ENCODE results near the gene DACT1.

Gene DACT1

DNA sequence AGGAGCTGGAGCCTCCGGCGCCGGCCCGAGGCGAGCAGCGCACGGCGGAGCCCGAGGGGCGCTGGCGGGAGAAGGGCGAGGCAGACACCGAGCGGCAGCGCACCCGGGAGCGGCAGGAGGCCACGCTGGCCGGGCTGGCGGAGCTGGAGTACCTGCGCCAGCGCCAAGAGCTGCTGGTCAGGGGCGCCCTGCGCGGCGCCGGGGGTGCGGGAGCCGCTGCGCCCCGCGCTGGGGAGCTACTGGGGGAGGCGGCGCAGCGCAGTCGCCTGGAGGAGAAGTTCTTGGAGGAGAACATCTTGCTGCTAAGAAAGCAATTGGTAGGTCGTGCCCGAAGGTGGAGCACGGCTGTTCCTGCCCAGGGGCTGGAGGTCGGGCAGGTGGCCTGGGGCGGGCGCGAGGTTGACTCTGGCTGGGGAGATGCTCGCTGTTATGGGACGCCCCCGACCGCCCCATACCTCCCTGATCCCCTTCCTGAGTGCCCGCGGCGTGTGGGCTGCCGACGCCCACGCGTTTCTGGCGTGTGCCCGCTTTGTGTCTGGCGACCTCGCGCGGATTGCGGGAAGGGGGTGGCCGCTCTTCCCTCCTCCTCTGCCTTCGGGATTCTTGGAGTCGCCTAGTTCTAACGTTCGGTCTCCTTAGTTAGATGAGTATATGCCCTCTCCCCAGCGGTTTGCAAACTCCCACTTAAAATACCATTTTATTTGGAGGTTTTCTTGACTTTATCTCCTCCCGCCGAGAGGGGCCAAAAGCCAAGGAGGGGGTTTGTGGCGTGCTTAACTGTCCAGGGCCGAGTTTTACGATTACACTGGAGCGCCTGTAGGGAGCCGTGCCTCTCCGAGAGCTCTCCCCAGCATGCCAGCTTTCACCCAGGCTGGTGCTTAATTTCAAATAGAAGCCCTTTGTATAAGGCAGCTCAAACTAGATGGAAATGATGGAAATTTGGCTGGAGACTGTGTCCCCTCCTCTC, 752 bp downstream of the DACT1 start:
- DNase-seq = no peak

DNA sequence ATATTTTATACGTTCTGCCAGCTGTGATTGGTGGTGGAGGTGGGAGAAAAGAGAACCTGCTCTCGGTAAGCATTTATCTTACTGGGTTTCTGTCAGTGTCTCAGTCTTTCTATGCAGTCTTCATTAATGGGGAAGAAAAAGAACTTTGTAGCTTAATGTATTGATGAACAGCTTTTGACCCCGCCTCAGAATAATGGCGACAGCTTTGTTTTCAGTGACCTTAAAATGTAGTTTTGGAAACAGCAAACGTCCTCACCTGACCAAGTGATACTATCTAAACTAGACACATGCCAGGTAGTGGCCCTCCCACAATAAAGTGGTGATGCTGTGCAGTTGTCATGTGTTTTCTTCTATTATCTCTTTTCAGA, 1.4 kb downstream of the DACT1 start:
- DNase-seq = no peak

DNA sequence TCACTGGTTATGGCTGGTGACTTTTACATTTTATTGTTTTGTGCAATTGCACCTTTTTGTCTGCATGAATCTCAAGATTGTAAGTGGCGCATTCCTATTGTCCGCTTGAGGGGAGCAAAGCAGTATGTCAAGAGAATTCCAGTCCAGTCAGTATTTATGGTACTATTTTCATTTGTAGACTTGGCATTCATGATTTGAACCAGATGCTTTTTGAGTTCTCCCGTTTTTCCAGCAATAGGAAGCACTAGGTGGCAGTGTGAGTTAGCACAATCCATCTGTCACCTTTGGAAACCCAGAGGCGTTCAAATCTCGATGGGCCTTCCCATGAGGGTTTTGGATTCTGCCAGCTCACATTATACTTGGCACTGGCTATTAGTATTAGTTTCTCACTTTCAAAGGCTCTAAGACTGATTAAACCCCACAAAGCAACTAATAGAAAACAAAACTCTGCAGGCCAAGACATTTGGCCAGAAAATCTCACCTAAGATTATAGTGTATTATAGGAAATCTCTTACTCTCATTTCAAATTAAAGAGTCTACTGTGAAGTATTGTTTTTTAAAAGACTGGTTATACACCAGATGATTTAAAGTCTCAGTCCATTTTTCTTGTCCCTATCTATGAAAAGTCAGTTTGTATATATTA, 2.2 kb downstream of the DACT1 start:
- peak; percentile 51 for DNase-seq

DNA sequence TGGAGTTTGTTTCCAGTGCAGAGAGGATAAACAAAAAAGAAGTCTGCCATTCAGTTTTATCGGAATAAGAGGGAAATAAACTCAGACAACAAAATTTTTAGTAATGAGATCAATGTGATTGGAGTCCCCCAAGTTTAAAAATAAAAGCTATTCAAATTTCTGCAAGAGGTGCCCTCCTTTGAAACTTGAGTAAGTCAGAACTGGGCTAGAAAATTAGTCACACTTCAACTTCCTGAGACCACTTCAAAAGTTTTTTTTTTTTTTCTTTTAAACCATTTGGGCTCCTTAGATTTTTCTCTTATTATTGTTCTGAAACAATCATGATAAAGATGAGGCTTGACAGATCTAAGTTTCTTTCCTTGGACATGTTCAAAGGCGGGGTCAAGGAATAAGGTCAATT, 3.2 kb downstream of the DACT1 start:
- no peak for DNase-seq

DNA sequence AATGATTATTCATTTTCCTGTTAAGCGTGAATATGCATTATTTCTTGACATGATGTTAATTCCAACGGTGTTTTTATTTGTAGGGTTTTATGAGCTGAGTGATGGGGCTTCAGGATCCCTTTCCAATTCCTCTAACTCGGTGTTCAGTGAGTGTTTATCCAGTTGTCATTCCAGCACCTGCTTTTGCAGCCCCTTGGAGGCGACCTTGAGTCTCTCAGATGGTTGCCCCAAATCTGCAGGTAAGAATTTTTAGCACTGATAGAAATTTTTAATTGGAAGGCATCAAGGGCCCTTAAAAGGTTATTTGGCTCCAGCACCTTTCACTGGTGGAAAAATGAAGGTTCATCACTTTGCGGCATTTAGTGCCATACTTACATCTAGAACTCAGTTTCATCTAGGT, 3.7 kb downstream of the DACT1 start:
- no peak for DNase-seq

DNA sequence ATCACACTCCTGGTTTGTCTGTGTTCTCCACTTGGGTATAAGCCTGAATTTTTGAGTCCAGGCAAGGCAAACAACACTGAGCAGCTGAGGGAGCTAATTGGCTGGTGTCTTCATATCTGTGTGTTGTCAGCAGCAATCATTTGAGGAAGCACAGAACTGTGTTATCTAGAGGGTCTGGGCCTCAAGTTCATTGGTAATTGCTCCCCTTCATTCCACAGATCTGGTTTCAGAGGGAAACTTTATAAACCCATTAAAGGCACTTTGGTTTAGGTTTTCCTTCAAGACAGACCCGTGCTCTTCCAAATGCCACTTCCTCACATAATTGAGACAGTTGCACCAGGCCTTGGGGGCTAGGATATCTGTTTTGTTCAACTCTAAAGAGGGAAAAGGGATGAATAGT, 5.6 kb downstream of the DACT1 start:
- no peak for DNase-seq

DNA sequence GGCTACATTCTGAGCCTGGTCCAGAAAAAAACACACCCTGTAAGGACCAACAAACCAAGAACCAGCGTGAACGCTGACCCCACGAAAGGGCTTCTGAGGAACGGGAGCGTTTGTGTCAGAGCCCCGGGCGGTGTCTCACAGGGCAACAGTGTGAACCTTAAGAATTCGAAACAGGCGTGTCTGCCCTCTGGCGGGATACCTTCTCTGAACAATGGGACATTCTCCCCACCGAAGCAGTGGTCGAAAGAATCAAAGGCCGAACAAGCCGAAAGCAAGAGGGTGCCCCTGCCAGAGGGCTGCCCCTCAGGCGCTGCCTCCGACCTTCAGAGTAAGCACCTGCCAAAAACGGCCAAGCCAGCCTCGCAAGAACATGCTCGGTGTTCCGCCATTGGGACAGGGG, 7.9 kb downstream of the DACT1 start:
- DNase-seq = no peak

DNA sequence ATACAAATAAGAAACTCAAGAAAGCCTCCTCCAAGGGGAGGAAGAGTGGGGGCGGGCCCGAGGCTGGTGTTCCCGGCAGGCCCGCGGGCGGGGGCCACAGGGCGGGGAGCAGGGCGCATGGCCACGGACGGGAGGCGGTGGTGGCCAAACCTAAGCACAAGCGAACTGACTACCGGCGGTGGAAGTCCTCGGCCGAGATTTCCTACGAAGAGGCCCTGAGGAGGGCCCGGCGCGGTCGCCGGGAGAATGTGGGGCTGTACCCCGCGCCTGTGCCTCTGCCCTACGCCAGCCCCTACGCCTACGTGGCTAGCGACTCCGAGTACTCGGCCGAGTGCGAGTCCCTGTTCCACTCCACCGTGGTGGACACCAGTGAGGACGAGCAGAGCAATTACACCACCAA, 8.7 kb downstream of the DACT1 start:
- DNase-seq = no peak

DNA sequence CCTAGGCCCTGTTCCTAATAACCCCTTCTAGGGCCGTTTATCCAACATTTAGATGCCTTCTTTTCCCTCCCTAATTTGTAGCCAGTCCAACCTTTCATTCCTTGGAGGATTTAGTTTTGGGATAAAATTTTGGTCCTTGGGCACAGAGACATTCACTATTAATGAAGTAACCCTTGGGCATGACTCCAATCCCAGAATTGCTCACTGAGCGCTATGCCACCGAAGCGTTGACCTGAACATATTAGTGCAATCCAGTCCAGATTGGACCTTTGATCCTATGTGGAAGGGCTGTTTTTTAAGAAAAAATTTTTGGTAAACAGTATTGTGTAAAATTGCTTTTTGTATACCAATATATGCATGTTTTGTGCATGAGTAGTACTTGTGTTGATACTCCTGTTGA, 10.0 kb downstream of the DACT1 start:
- DNase-seq = no peak

DNA sequence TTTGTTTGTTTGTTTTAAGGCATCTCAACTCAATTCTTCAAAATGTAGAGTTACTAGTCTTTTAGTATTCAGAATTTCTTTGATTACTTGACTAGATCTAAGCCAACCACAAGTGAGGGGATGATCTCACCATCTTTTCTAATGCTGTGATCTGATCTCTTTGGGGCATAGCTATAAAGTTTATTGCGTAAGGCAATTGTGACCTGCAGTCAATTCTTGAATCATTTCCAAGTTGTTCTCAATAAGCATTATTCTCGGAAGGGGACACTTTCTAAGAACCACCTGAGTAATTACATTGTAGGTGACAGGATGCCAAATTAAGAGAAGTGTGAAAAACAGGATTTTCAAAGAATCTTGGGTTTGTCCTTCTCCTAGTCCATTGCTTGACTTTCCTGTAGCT, 13.1 kb downstream of the DACT1 start:
- DNase-seq = no peak

DNA sequence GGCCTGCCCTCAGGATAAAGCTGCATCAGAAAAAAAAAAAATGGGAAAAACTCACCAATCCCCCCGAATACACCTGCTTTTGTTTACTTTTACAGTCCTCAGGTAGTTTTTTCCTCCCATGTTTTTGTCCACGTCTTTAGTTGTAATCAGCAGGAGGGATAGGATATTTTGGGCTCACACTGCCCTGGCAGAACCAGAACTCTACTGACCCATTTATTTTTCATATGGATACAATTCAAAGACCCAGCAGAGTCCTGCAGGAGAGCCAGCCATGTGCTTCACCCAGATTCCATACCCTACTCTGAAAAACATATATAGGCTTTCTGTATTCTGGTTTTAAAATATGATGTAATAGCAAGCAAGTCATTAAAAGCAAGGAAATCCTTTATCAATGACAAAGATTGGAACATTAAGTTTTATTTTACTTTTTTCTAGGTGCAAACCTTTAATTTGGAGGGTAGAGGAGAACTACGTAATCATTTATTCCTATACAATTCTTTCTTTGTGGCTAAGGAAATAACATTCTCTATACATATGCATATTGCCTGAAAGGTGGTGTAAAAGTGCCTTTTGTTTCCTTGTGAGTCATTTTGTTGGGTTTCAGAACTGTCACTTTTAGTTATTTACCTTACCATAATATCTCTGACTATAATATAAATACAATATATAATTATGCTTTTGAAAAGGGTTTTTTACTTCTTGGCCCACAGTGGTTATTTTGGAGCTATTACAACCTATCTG, 19.1 kb downstream of the DACT1 start:
- DNase-seq = no peak

DNA sequence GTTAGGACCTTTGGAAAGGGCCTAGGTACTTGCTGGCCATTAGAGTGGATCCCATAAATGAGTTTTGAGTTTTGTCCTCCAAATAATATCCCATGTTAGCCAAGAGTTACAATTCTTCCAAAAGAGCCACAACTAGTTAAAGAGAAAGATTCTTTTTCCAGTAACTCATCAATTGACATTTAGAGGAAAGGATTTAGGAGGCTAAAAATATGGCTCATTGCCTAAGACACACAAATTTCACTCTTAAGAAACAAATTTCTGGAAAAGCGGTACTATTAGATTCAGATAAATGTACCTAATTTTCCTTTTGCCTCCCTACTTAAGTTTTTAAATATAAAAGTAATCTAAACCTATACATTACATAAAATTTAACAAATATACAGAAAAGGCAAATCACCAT, 21.3 kb downstream of the DACT1 start:
- no peak for DNase-seq

DNA sequence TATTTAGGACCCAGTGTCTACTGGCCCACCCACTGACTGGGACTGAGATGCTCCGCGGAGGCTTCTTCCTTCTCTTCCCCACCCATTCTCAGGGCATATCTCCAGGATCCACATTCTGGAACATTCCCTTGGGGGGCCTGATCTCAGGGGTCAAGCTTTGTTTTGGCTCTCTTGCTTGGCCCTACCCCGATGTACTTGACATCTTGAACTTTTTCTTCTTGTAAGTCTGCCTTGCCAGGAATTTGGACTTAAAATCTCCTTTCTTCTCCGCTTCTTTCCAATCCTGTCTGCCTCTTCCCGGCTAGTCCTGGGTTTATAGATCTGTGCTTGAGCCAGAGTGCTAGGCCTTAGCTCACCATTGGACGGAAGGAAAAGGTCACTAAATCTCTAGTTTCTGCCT, 22.1 kb downstream of the DACT1 start:
- no peak for DNase-seq

DNA sequence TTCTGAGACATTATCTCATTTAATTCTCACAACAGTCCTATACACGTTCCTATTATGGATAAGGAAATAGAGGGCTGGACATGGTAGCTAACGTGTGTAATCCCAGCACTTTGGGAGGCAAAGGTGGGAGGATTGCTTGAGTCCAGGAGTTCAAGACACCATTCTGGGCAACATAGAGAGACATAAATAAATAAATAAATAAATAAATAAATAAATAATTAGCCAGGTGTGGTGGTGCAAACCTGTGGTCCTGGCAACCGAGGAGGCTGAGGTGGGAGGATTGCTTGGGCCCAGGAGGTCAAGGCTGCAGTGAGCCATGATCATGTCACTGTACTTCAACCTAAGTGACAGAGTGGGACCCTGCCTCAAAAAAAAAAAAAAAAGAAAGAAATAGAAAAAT, 22.6 kb downstream of the DACT1 start:
- no peak for DNase-seq

DNA sequence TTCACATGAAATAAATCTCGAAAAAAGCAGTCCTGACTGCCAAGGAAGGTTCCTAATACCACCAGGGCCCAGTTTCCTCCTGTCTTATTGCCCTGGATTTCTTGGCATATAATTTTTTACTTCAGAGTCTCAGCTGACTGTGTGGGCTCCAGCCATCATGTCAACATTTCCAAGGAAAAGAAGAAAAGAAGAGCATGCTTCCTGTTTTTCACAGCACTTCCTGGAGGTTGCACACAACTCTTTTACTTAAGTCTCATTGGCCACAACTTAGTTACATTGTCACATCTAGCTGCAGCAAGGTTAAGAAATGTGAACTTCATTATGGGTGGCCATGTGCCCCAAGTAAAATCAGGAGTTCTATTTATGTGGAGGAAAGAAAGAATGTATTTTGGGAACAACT, 24.3 kb downstream of the DACT1 start:
- DNase-seq = no peak

DNA sequence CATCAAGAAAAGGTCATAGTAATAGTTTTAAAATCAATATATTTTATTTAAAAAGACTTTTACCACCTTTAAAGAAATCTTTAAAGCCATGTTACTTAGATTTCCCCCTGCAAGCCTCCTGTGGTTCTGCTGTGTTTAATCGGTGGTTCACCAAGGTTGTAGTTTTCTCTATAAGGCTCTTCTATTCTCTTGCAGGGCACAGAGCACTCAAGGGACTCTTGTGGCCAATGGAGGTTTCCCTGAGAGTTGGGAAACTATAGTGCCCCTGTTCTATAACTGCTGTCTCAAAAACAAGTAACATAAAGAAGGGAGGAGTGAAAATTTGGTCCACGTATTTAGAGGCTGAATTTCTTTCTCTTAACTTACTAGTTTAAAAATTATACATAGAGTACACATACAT, 25.0 kb downstream of the DACT1 start:
- no peak for DNase-seq

DNA sequence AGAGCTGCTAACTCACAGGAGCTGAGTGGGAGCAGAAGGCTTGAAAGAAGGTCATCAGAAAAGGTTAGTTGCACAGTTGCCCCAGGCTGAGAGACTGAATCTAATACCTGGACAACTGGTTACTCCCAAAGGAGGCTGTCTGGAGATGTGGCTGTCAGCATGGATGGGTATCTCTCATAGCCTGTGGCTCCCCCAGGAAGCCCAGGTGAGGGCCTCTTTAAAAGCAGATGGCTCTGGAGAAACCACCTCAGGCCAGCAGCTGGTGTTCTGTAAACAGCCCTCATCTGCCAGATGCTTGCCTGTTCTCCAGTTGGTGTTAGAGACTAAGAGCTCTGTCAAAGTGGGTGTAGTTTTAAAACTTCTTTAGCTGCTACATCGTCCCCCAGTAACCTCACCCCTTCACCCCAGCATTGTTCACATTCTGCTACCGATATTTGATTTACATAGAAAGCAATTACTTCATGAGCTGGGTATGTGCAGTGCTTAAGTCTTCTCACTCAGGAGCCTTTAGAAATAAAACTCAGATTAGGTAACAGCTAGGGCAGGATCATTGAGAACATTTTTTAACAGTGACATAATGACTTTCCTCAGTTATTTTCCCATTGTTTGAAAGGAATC, 25.8 kb downstream of the DACT1 start:
- DNase-seq = peak; percentile 96

DNA sequence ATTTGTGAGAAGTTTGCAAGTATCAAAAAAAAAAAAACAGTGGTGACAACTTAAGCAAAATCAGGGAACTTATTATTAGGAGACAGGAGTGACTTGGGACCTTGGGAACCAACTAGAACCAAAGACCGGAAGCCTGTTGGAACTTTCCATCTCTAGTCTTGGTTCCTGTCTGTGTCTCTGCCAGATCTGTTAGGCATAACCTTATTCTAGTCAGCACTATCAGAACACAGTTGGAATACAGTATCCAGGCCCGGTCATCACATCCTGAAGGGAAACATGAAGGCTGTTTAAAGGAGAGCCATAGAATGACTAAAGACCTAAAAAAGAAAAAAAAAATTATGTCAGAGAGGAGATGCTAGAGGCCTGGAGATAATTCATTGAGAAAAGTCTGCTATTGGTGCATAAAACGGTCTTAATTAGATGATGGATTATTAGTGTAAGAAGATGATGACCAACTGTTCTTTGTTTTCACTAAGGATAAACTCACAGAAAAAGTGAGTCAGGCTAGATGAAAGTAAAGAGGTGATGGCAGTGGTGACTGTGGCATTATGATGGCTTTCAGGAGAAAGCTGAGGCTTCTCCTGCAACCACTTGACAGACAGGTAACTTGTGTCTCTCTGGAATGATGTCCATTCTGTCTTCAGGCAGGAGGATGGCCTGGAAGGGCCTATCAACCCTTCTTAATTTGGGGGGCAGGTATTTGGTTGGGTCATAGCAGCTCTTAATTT, 28.2 kb downstream of the DACT1 start:
- DNase-seq = no peak

DNA sequence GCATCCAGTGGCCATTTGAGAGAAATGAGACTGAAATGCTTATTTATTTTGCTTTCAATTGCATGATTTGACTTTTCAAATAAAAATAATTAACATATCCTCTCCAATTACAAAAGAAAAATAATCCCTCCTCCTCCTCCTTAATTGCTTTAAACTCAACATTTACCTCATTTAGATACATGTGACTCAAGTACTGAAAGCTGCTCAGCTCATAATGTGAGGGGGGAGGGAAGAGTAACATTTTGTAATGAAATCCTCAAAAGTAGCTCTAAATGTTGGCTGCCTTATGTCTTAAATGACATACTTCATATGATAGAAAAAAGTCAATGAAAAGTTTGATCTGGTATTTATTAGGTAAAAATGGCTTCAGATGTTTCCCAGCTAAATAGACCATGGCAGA, 29.0 kb downstream of the DACT1 start:
- DNase-seq = no peak

DNA sequence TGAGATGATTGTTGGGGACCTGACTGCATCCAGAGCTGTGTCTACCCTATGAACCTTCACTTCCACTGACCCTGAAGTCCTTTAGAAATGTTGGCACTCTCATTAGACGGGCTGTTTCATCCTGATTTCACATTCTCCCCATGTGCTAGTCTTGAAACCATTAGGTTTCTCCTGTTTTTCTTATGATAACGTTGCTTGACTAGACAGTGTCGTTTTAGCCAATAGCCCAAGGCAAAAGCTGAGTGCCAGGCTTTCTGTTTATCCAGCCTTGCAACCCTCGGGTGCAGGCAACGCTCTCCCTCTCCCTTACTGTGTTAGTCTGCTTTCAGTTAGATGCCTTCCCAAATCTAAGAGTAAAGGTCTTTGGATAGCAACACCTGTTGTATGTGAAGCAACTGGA, 30.1 kb downstream of the DACT1 start:
- no peak for DNase-seq

DNA sequence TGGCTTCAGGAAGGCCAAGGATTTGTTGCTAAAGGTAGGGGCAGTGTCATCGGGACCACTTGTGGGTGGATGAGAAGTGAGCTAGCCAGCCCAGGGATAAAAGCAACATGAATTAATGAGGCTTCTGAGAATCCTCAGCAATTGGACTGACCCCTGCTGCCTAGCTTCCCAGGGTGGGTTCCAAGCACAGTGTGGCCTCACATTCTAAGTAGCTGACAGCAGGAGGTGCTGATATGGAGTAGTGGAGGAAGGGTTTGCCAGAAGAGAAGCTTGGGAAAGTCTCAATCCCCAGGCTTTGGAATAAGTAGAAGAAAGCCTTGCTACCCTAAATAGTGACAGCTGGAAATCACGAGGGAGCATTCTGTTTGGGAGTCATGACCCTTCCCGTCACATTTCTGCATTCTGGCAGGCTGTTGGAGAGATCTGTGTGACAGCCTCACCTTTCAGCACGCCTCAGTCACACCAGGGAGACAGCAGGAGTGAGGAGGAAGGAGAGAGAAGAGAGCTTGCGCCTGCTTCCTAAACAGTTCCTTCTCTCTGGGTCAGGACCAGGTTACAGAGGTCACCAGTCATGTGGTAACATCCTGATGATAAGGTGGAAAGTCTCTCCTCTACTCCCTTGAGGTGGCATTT, 31.2 kb downstream of the DACT1 start:
- DNase-seq = no peak

DNA sequence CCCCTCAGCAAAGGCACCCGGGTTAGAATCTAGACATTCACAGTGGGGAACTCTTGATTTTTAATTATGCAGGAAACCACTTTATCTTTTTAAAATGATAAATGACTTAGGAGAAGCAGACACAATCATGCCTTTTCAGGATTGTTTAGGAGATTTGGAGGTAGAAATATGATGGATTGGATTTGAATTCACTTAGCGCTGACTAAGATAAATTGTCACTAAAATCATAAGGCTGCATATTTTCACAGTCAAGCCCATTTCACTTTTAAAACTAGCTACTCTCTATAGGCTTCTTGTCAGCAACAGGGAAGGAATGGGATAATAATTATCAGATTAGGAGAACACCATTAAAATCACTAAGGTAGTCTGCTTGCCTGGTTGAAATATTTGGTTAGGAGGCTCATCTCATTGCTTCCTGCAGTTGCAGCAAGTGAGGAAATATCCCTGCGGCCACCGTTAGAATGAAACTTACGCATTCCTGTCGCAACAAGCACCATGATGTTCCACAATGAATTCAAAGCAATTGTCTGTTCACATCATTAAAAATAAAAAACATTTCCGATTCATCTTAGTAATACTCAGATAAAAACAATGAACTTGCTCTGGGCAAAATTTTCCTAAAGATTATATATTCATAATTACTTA, 31.9 kb downstream of the DACT1 start:
- DNase-seq = no peak

Measured in NCI-H226 (cell line).